Osteocyte (in vitro differentiated cells): ENCODE results near the gene NECTIN3. TPM values are rescaled to one million over a fixed set of nuclear protein-coding genes. Genes with fewer than 3 reads are reported as not detected.

Experiments used
- DNase-seq: peaks from one replicate; pipeline ENCODE4 v3.0.0; 2021; ENCODE audit warnings: mixed read lengths; ENCODE audit not compliant: unreplicated experiment; ENCODE audit errors: extremely low spot score
- H3K27ac Mint-ChIP-seq: one replicate; pipeline ENCODE4 v1.8.0; 2021; ENCODE audit warnings: mild to moderate bottlenecking, mixed read lengths; ENCODE audit not compliant: unreplicated experiment
- H3K27me3 Mint-ChIP-seq: one replicate; pipeline ENCODE4 v1.8.0; 2021; ENCODE audit warnings: mixed read lengths; ENCODE audit not compliant: unreplicated experiment
- H3K36me3 Mint-ChIP-seq: one replicate; pipeline ENCODE4 v1.8.0; 2021; ENCODE audit warnings: mixed read lengths; ENCODE audit not compliant: unreplicated experiment
- H3K4me1 Mint-ChIP-seq: one replicate; pipeline ENCODE4 v1.8.0; 2021; ENCODE audit warnings: mixed read lengths; ENCODE audit not compliant: unreplicated experiment
- H3K4me3 Mint-ChIP-seq: one replicate; pipeline ENCODE4 v1.8.0; 2021; ENCODE audit warnings: mild to moderate bottlenecking, moderate library complexity, mixed read lengths; ENCODE audit not compliant: unreplicated experiment
- H3K9me3 Mint-ChIP-seq: one replicate; pipeline ENCODE4 v1.8.0; 2021; ENCODE audit warnings: mixed read lengths; ENCODE audit not compliant: unreplicated experiment
- total RNA-seq: library from RNA; stranded (reverse); gene quantifications from 2 replicates; pipeline ENCODE4 v1.2.1, GENCODE V29; 2021
- TF ChIP-seq, protein P1 (sequence below): fragments of 200-600 bp; sonication (generic); IDR thresholded peaks from 2 replicates; pipeline ENCODE4 v1.5.0; 2021; ENCODE audit warnings: antibody characterized with exemption, mild to moderate bottlenecking, moderate library complexity

NECTIN3 gene
- total RNA-seq, 1 donor from 2014 or later, result 70.8 TPM

DNA sequence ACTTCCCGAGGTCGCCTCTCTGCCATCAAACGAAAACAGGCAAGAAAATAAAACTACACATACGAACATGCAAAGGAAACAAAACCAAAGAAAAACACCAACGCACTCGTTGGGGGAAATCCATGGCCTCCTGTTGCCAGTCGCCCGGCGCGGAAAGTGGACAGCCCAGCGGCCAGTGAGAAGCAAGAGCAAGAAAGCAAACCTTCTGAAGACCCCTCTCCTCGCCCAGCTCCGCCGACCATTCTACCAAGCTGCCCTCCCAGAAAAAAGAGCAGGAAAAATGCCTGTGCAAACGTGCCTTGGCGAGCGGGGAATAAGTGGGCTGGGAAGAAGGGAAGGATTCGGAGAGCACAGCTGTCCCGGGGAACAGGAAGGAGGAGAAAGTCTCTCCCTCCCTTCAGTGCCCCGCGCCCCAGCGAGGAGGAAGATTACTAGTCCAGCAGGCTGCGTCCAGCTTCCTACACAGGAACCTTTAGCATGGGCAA lies 802 bp upstream of the NECTIN3 start:
- Mint-ChIP-seq H3K9me3 (no peaks in the 10 kb centered on the region), H3K4me1 (peaks cover 37% of the 10 kb centered on the region), H3K27me3 (no peaks in the 10 kb centered on the region), H3K4me3 (peak overlapping the region; percentile 97), H3K36me3 (peaks cover 2% of the 10 kb centered on the region), H3K27ac (peak overlapping the region; percentile 95)
- peak; percentile 84 for DNase-seq
- TF ChIP-seq, protein P1, sequence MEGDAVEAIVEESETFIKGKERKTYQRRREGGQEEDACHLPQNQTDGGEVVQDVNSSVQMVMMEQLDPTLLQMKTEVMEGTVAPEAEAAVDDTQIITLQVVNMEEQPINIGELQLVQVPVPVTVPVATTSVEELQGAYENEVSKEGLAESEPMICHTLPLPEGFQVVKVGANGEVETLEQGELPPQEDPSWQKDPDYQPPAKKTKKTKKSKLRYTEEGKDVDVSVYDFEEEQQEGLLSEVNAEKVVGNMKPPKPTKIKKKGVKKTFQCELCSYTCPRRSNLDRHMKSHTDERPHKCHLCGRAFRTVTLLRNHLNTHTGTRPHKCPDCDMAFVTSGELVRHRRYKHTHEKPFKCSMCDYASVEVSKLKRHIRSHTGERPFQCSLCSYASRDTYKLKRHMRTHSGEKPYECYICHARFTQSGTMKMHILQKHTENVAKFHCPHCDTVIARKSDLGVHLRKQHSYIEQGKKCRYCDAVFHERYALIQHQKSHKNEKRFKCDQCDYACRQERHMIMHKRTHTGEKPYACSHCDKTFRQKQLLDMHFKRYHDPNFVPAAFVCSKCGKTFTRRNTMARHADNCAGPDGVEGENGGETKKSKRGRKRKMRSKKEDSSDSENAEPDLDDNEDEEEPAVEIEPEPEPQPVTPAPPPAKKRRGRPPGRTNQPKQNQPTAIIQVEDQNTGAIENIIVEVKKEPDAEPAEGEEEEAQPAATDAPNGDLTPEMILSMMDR, result peak; percentile 29

DNA sequence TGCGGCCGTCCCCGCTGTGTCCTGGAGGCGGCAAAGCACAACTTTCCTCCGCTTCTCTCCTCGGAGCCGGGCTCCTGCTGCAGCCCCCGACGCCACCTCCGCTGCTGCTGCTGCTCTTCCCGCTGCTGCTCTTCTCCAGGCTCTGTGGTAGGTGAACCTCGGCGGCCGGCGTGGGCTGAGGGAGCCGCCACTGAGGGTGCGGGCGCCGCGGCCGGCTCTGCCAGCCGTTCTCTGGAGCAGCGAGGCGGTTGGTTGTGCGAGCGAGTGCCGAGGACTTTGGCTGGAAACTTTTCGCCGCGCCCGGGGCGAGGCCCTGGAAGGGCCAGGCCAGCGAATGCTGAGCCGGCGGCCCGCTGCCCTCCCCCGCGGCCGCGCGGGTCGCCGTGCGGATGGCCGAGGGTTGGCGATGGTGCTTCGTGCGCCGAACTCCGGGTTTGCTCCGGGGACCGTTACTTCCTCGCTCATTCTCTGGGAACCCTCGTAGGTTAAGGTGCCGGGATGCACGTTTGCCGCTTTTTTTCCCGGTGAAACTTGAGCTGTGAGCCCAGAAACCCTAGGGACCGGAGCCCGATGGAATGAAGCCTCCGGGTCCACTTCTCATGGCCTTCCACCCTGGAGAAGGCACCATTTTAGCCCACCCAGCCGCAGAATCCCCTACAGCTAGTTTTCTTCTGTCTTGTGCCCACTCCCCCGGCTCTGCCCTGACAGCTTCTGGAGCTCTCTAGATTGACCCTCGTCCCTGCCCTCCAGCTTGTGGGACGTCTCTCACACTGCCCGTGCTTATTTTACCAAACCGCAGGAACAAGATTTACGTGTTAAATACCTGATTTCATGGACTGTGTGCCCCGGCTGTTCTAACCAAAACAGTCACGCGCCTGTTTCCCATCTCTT lies 660 bp downstream of the NECTIN3 start:
- H3K27me3 Mint-ChIP-seq, result no peaks in the 10 kb centered on the region
- peaks cover 43% of the 10 kb centered on the region for H3K4me1 Mint-ChIP-seq
- peak; percentile 87 for DNase-seq
- no peaks in the 10 kb centered on the region for H3K9me3 Mint-ChIP-seq
- TF ChIP-seq, protein P1, result peak; percentile 5
- peak overlapping the region; percentile 97 for H3K4me3 Mint-ChIP-seq
- H3K36me3 Mint-ChIP-seq, result peaks cover 2% of the 10 kb centered on the region
- peak overlapping the region; percentile 94 for H3K27ac Mint-ChIP-seq

GRCh38 chr3:111073218-111073617 lies 1.6 kb downstream of the NECTIN3 start:
- TF ChIP-seq, protein P1, result no peak
- no peak for DNase-seq
- H3K9me3 Mint-ChIP-seq, result no peaks in the 10 kb centered on the region
- peaks cover 2% of the 10 kb centered on the region for H3K36me3 Mint-ChIP-seq
- no peaks in the 10 kb centered on the region for H3K27me3 Mint-ChIP-seq
- peak overlapping the region; percentile 97 for H3K4me3 Mint-ChIP-seq
- peaks cover 49% of the 10 kb centered on the region for H3K4me1 Mint-ChIP-seq
- H3K27ac Mint-ChIP-seq, result peak overlapping the region; percentile 94

- H3K27ac Mint-ChIP-seq, result no peak overlapping the region
- peaks cover 60% of the 10 kb centered on the region for H3K4me1 Mint-ChIP-seq
- H3K36me3 Mint-ChIP-seq, result no peaks in the 10 kb centered on the region
- TF ChIP-seq, protein P1, result no peak
- no peaks in the 10 kb centered on the region for H3K27me3 Mint-ChIP-seq
- DNase-seq, result no peak
- no peaks in the 10 kb centered on the region for H3K9me3 Mint-ChIP-seq
- no peak overlapping the region for H3K4me3 Mint-ChIP-seq
These were observed 5.1 kb downstream of the NECTIN3 start for GRCh38 chr3:111076732-111077131.

- peak overlapping the region; percentile 57 for H3K27ac Mint-ChIP-seq
- no peaks in the 10 kb centered on the region for H3K9me3 Mint-ChIP-seq
- H3K4me1 Mint-ChIP-seq, result peaks cover 60% of the 10 kb centered on the region
- TF ChIP-seq, protein P1, result no peak
- no peak overlapping the region for H3K4me3 Mint-ChIP-seq
- H3K27me3 Mint-ChIP-seq, result no peaks in the 10 kb centered on the region
- H3K36me3 Mint-ChIP-seq, result no peaks in the 10 kb centered on the region
- DNase-seq, result no peak
These were observed 5.8 kb downstream of the NECTIN3 start for GRCh38 chr3:111077369-111077768.
